Heart left ventricle (tissue), 13 donors: ENCODE measurements around the gene PPP4R3B.

Experiments used
- CTCF ChIP-seq, 12 donors: fragments of 200-600 bp; sonication (generic) in 4 of 12; IDR thresholded peaks; one replicate each; pipeline versions ENCODE4 v1.5.0 to v1.8.0; 2018 to 2022; ENCODE audit warnings: antibody characterized with exemption in 12 of 12, mild to moderate bottlenecking in 5 of 12
- POLR2A ChIP-seq, 2 donors: fragments of 450-650 bp; IDR thresholded peaks; one replicate each; pipeline ENCODE4 v1.6.1; 2017; ENCODE audit warnings: antibody characterized with exemption in 2 of 2, mild to moderate bottlenecking in 2 of 2, moderate library complexity in 2 of 2
- donor health status: ischemic (EF 13 %, LVEDD 7.1; RV severe dilation, severe dysfunction).
- donor health status: DM: no; HTN: yes; CAD: no.
- donor health status: DM: no; HTN: no; CAD: no.
- donor health status: ischemic (EF 25% LVEDD 6.9; RV normal size, moderate dysfunction).
- donor health status: ischemic (EF 25% LVEDD 5.7; RV mildly dilated, moderate dysfunction).
- donor health status: ischemic (EF 35%, LVEDD 5.7; RV mildly dilated, moderate dysfunction).
- donor health status: nonischemic (EF 11% LVEDD 7.7; RV severe dilation, severe dysfunction).
- donor health status: DM: yes; HTN: yes; CAD: no.
- donor health status: PGD.
- donor health status: ischemic (EF 29% LVEDD 5.4; RV normal size, mild dysfunction).
- donor health status: nonischemic (EF 23%, LVEDD 6.1; RV moderate dilation, normal function).

DNA sequence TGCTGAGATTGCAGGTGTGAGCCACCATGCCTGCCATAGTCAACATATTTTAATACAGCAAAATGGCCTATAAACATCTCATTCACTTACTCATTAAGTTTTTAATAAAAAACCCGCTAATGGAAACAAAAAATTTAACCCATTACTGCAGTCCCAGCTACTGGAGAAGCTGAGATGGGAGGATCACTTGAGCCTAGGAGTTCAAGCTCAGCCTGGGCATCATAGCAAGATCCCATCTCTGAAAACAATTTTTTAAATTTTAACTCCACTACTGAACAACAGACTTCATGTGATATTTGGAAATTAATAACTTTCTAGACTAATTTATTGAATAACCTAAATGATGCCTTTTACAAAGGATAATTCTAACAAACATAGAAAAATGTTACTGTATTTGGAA lies 5.4 kb downstream of the PPP4R3B start:
- TF ChIP-seq CTCF (IDR thresholded peaks at IDR 0.05): no peak
- TF ChIP-seq POLR2A (IDR thresholded peaks at IDR 0.05): no peak
